Stimulated activated CD4-positive, alpha-beta T cell treated with anti-CD3 and anti-CD28 coated beads, Interleukin-1b, Interleukin-23, amount 100 ng/mL, for 1 hour (primary cell): ENCODE data around the gene RPL31.

Experiments used
- DNase-seq, 2 donors: peaks; one replicate each; pipeline ENCODE4 v3.0.0-alpha.2; 2020; ENCODE audit warnings: low read depth in 2 of 2

Gene RPL31

GRCh38 chr2:100975521-100975785 is 26.6 kb upstream of the RPL31 start:
- DNase-seq, result no peak

- no peak for DNase-seq
These were observed 26.0 kb upstream of the RPL31 start for GRCh38 chr2:100976061-100976460.

GRCh38 chr2:100976645-100977391 is 25.3 kb upstream of the RPL31 start:
- no peak for DNase-seq

- DNase-seq, result no peak
These were observed 24.6 kb upstream of the RPL31 start for GRCh38 chr2:100977511-100977910.

GRCh38 chr2:100978582-100979191 is 23.4 kb upstream of the RPL31 start:
- DNase-seq, result no peak

- DNase-seq, result no peak
These were observed 22.0 kb upstream of the RPL31 start for GRCh38 chr2:100980046-100980445.

GRCh38 chr2:100981011-100981410 is 21.1 kb upstream of the RPL31 start:
- DNase-seq, result no peak

GRCh38 chr2:100982431-100982861 is 19.6 kb upstream of the RPL31 start:
- DNase-seq, result no peak

- no peak for DNase-seq
These were observed 18.9 kb upstream of the RPL31 start for GRCh38 chr2:100983201-100983600.

- no peak for DNase-seq
These were observed 18.3 kb upstream of the RPL31 start for GRCh38 chr2:100983684-100984310.

GRCh38 chr2:100984892-100985307 is 17.2 kb upstream of the RPL31 start:
- DNase-seq, result peak; percentile 43 to 67

GRCh38 chr2:100986157-100986556 is 15.9 kb upstream of the RPL31 start:
- DNase-seq, result no peak

- DNase-seq, result no peak
These were observed 14.6 kb upstream of the RPL31 start for GRCh38 chr2:100987536-100987935.

GRCh38 chr2:100987974-100988373 is 14.1 kb upstream of the RPL31 start:
- DNase-seq, result no peak

- DNase-seq, result no peak
These were observed 13.3 kb upstream of the RPL31 start for GRCh38 chr2:100988630-100989417.

GRCh38 chr2:100989666-100990065 is 12.4 kb upstream of the RPL31 start:
- no peak for DNase-seq

GRCh38 chr2:100990166-100990565 is 11.9 kb upstream of the RPL31 start:
- no peak for DNase-seq

- DNase-seq, result no peak
These were observed 11.3 kb upstream of the RPL31 start for GRCh38 chr2:100990650-100991403.

- no peak for DNase-seq
These were observed 10.7 kb upstream of the RPL31 start for GRCh38 chr2:100991404-100991773.

GRCh38 chr2:100992262-100992661 is 9.8 kb upstream of the RPL31 start:
- no peak for DNase-seq

- DNase-seq, result no peak
These were observed 8.8 kb upstream of the RPL31 start for GRCh38 chr2:100993294-100993693.
